ENCODE measurements around the gene CAMK2A.

DNA sequence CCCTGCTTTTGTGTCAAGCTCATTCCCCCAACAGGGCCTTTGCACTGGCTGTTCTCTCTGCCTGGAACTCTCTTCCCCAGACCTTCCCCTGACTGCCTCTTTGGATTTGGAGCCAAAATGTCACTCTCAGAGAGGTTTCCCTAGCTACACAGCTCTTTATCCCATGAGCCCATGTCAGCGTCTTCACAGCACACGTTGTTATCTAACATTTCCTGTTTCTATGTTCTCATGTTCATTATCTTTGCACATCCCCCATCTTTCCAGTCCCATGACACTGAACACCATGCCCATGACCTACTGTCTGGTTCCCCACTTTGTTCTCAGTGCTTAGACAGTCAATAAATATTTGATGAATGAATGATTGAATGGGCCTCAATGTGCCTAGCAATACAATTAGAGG is 39.5 kb upstream of the CAMK2A start:
- TF ChIP-seq, protein P1, sequence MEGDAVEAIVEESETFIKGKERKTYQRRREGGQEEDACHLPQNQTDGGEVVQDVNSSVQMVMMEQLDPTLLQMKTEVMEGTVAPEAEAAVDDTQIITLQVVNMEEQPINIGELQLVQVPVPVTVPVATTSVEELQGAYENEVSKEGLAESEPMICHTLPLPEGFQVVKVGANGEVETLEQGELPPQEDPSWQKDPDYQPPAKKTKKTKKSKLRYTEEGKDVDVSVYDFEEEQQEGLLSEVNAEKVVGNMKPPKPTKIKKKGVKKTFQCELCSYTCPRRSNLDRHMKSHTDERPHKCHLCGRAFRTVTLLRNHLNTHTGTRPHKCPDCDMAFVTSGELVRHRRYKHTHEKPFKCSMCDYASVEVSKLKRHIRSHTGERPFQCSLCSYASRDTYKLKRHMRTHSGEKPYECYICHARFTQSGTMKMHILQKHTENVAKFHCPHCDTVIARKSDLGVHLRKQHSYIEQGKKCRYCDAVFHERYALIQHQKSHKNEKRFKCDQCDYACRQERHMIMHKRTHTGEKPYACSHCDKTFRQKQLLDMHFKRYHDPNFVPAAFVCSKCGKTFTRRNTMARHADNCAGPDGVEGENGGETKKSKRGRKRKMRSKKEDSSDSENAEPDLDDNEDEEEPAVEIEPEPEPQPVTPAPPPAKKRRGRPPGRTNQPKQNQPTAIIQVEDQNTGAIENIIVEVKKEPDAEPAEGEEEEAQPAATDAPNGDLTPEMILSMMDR (IDR thresholded peaks at IDR 0.05) = no peak
- no peak for TF ChIP-seq POLR2A (IDR thresholded peaks at IDR 0.05)

Data from sigmoid colon (tissue), 3 donors.